NB4 (cell line): ENCODE data around the gene LENEP.

Source experiments
- TF ChIP-seq, protein P1 (sequence below): IDR thresholded peaks from 2 replicates; pipeline ENCODE4 v1.6.1; 2011; ENCODE audit warnings: low read depth, low read length
- TF ChIP-seq, protein P2 (sequence below): IDR thresholded peaks from one replicate; pipeline ENCODE4 v1.5.1; 2012; ENCODE audit warnings: low read depth, low read length

DNA sequence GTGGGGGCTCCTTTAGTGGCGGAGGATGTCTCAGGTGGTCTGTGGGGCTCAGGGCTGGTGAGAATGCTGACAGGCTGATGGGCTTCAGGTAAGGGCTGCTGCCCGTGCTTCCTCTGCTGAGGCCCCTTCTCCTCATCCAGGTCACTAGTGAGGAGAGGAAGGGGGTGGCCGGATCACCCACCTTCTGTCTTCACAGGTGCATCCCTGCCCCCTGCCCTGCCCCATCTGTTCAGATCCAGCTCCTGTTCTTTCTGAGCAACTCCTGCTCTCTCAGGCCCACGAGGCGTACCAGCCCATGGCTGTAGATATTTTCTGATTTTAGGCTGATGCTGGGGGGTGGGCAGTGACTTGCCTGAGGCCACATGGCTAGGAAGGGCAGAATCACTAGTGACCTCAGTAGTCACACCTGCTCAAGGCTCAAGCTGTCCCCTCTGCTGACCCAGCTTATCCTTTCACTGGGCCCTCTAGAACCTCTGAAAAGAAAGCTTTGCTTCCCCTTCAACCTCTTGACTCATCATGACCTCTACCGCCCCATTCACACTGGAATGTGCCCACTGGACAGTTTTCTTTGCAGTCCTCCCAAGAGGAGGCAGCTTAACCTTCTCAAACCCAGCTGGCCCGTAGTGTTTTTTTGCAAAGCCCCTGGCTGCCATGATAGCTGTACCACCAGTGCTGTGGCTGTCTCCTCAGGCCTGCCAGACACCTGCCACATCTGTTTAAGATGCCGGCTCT, 25.4 kb downstream of the LENEP start:
- TF ChIP-seq, protein P1, sequence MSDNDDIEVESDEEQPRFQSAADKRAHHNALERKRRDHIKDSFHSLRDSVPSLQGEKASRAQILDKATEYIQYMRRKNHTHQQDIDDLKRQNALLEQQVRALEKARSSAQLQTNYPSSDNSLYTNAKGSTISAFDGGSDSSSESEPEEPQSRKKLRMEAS, result no peak
- TF ChIP-seq, protein P2, sequence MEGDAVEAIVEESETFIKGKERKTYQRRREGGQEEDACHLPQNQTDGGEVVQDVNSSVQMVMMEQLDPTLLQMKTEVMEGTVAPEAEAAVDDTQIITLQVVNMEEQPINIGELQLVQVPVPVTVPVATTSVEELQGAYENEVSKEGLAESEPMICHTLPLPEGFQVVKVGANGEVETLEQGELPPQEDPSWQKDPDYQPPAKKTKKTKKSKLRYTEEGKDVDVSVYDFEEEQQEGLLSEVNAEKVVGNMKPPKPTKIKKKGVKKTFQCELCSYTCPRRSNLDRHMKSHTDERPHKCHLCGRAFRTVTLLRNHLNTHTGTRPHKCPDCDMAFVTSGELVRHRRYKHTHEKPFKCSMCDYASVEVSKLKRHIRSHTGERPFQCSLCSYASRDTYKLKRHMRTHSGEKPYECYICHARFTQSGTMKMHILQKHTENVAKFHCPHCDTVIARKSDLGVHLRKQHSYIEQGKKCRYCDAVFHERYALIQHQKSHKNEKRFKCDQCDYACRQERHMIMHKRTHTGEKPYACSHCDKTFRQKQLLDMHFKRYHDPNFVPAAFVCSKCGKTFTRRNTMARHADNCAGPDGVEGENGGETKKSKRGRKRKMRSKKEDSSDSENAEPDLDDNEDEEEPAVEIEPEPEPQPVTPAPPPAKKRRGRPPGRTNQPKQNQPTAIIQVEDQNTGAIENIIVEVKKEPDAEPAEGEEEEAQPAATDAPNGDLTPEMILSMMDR, result no peak
